Measurements from ENCODE around the gene TCF21. TPM values are rescaled to one million over a fixed set of nuclear protein-coding genes. Genes with fewer than 3 reads are reported as not detected.

TCF21 gene
- polyA plus RNA-seq, 1 of the 3 experiments (the other 2 are of a cell fraction) = not detected

DNA sequence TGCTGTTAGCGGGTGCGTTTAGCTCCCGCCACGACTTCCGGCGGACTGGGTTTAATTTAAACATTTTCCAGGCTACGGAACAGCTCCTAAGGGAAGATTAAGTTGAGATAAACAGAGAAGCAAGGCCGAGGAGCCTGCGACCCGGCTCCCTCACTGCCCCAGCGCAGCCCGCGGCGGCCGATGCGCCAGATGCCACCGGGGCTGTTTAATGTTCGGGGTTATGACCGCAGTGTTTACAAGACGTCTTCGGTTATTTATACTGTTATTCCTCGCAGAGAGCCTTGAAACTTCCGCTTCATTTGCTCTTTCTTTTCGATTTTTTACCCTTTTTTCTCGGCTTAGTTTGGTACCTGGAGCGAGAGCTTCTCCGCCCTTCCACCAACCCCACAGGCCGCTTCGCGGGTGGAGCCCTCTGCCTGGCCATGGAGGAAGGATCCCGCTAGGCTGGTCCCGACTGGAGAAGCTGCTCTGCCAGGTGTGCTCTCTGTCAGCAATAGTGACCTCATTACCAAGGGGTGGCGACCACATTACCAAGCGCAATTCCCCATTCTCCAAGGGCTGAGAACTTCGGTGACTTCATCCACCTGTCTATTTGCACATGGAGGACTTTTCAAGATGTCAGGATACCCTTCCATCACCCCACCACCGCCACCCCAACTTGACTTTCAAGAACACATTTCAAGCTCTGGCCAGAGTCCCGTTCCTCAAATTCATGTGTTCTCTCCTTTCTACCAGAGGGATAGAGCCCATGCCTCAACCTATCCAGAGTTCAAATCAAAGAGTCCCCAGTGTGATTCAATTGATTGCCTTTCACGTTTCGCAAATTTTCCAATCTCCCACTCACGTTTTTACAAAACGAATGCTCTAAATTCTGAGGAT lies 4.1 kb downstream of the TCF21 start:
- ChIA-PET POLR2A (no interaction called here), CTCF (interaction anchor here (1.1 to 9.4 kb wide), 4 partner anchors 23 to 324 kb away, joined by 3 to 51 read pairs (median 5); no protein-coding TSS in a partner anchor)
- H2AFZ ChIP-seq (ENCODE audit: low read depth) = no peak overlapping the region
- H3K27me3 ChIP-seq (ENCODE audit: insufficient read depth) = peaks cover 96% of the 10 kb centered on the region
- no peaks in the 10 kb centered on the region for H4K20me1 ChIP-seq (ENCODE audit: insufficient read depth)
- TF ChIP-seq MEF2A (IDR thresholded peaks at IDR 0.05; ENCODE audit: borderline replicate concordance, low read depth) (no peak), EZH2phosphoT487 (IDR thresholded peaks at IDR 0.05; ENCODE audit: borderline replicate concordance, low read depth) (peak; percentile 68; the same call in 1 of the 2 replicates)
- H3K27ac ChIP-seq (ENCODE audit: low read depth in 2 of 2, low read length in 1 of 2) = no peak overlapping the region
- peak overlapping the region; percentile 7; the same call in 1 of the 2 replicates for H3K4me2 ChIP-seq
- no peak overlapping the region for H3K9ac ChIP-seq
- H3K4me1 ChIP-seq (ENCODE audit: control insufficient read depth in 1 of 2, insufficient read depth in 2 of 2, low read depth in 1 of 2, low read length in 1 of 2) = peaks cover 0 to 8% of the 10 kb centered on the region in 2 experiments; a peak in 1 of 4 replicates
- no peaks in the 10 kb centered on the region for H3K36me3 ChIP-seq (replicated peaks in 1 of 2; ENCODE audit: control insufficient read depth in 1 of 2, insufficient read depth in 2 of 2, low read length in 1 of 2)
- H3F3A ChIP-seq (replicated peaks; ENCODE audit: insufficient read depth) = no peaks in the 10 kb centered on the region
- no peaks in the 10 kb centered on the region for H3K9me3 ChIP-seq
- no peak overlapping the region for H3K4me3 ChIP-seq (ENCODE audit: low read depth in 2 of 2, low read length in 1 of 2)
- H3K79me2 ChIP-seq (ENCODE audit: insufficient read depth) = no peaks in the 10 kb centered on the region
- H3K9me2 ChIP-seq = no peaks in the 10 kb centered on the region
- peak; percentile 75 for DNase-seq
- 16% methylated on average over 41 of the region's 41 CpGs for WGBS (ENCODE audit: low lambda C conversion rate)

DNA sequence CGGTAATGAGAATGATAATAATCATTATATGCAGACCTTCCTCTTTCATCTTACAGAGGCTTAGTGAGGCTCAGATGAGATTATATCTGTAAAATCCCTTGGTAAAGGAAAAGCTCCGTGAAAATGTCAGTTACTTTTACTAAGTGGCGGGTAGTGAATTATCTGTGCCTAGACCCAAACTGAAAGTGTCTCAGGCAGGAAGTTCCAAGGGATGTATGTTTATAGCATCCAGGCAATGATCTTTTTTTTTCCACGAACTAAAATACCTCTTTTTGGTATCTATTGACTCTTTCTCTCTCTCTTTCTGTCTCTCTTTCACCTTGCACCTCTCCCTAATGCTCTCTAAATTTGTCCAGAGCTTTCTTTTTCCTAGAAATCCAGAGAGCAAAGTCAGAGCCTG lies 5.0 kb downstream of the TCF21 start:
- TF ChIP-seq SIN3A (IDR thresholded peaks at IDR 0.05; ENCODE audit: borderline replicate concordance, low read depth, low read length) (no peak), RAD21 (IDR thresholded peaks at IDR 0.05; ENCODE audit: low read length) (no peak), GATA2 (CRISPR knock-in tag; IDR thresholded peaks at IDR 0.05) (no peak), TEAD4 (IDR thresholded peaks at IDR 0.05; ENCODE audit: borderline replicate concordance, insufficient read depth) (no peak), ELF1 (IDR thresholded peaks at IDR 0.05) (no peak)
- TF ChIP-seq, protein P1, sequence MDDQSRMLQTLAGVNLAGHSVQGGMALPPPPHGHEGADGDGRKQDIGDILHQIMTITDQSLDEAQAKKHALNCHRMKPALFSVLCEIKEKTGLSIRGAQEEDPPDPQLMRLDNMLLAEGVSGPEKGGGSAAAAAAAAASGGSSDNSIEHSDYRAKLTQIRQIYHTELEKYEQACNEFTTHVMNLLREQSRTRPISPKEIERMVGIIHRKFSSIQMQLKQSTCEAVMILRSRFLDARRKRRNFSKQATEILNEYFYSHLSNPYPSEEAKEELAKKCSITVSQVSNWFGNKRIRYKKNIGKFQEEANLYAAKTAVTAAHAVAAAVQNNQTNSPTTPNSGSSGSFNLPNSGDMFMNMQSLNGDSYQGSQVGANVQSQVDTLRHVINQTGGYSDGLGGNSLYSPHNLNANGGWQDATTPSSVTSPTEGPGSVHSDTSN (IDR thresholded peaks at IDR 0.05) = no peak
- Histone ChIP-seq H3K27me3 (ENCODE audit: insufficient read depth) (peaks cover 87% of the 10 kb centered on the region), H3K27ac (ENCODE audit: low read depth in 2 of 2, low read length in 1 of 2) (no peak overlapping the region), H3K4me2 (no peak overlapping the region), H3K4me1 (ENCODE audit: control insufficient read depth in 1 of 2, insufficient read depth in 2 of 2, low read depth in 1 of 2, low read length in 1 of 2) (peaks cover 0 to 8% of the 10 kb centered on the region in 2 experiments; a peak in 1 of 4 replicates), H3K9ac (no peak overlapping the region), H4K20me1 (ENCODE audit: insufficient read depth) (no peaks in the 10 kb centered on the region), H3F3A (replicated peaks; ENCODE audit: insufficient read depth) (no peaks in the 10 kb centered on the region), H3K36me3 (replicated peaks in 1 of 2; ENCODE audit: control insufficient read depth in 1 of 2, insufficient read depth in 2 of 2, low read length in 1 of 2) (no peaks in the 10 kb centered on the region), H3K79me2 (ENCODE audit: insufficient read depth) (no peaks in the 10 kb centered on the region), H3K9me2 (no peaks in the 10 kb centered on the region), H3K4me3 (ENCODE audit: low read depth in 2 of 2, low read length in 1 of 2) (no peak overlapping the region), H2AFZ (ENCODE audit: low read depth) (no peak overlapping the region), H3K9me3 (no peaks in the 10 kb centered on the region)
- ChIA-PET CTCF (interaction anchor here (1.8 to 9.4 kb wide), 2 partner anchors 23 to 325 kb away, joined by 6 to 51 read pairs; no protein-coding TSS in a partner anchor), POLR2A (no interaction called here)
- DNase-seq = no peak
- 15% methylated on average over 4 of the region's 4 CpGs for WGBS (ENCODE audit: low lambda C conversion rate)

- Histone ChIP-seq H3K79me2 (ENCODE audit: insufficient read depth) (no peaks in the 10 kb centered on the region), H3K27me3 (ENCODE audit: insufficient read depth) (peaks cover 82% of the 10 kb centered on the region), H3F3A (replicated peaks; ENCODE audit: insufficient read depth) (no peaks in the 10 kb centered on the region), H3K27ac (ENCODE audit: low read depth in 2 of 2, low read length in 1 of 2) (no peak overlapping the region), H3K9me2 (no peaks in the 10 kb centered on the region), H4K20me1 (ENCODE audit: insufficient read depth) (no peaks in the 10 kb centered on the region), H3K36me3 (replicated peaks in 1 of 2; ENCODE audit: control insufficient read depth in 1 of 2, insufficient read depth in 2 of 2, low read length in 1 of 2) (no peaks in the 10 kb centered on the region), H3K4me1 (ENCODE audit: control insufficient read depth in 1 of 2, insufficient read depth in 2 of 2, low read depth in 1 of 2, low read length in 1 of 2) (peaks cover 0 to 8% of the 10 kb centered on the region in 2 experiments; a peak in 1 of 4 replicates), H2AFZ (ENCODE audit: low read depth) (no peak overlapping the region), H3K4me2 (no peak overlapping the region), H3K9me3 (no peaks in the 10 kb centered on the region), H3K9ac (no peak overlapping the region), H3K4me3 (ENCODE audit: low read depth in 2 of 2, low read length in 1 of 2) (no peak overlapping the region)
- ChIA-PET CTCF (interaction anchor here (0.6 to 9.4 kb wide), 5 partner anchors 22 to 988 kb away, joined by 3 to 51 read pairs (median 6); no protein-coding TSS in a partner anchor), POLR2A (no interaction called here)
- 7% methylated on average over 2 of the region's 2 CpGs for WGBS (ENCODE audit: low lambda C conversion rate)
- TF ChIP-seq, protein P2, sequence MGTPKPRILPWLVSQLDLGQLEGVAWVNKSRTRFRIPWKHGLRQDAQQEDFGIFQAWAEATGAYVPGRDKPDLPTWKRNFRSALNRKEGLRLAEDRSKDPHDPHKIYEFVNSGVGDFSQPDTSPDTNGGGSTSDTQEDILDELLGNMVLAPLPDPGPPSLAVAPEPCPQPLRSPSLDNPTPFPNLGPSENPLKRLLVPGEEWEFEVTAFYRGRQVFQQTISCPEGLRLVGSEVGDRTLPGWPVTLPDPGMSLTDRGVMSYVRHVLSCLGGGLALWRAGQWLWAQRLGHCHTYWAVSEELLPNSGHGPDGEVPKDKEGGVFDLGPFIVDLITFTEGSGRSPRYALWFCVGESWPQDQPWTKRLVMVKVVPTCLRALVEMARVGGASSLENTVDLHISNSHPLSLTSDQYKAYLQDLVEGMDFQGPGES (IDR thresholded peaks at IDR 0.05; ENCODE audit: low read depth, low read length) = no peak
- no peak for DNase-seq
These were observed 5.5 kb downstream of the TCF21 start for GRCh38 chr6:133894369-133894768.

Measured in SK-N-SH (cell line).